Small intestine (tissue), 7 donors: ENCODE results near the gene PACSIN3. TPM values are rescaled to one million over a fixed set of nuclear protein-coding genes. Genes with fewer than 3 reads are reported as not detected.

Experiments used
- DNase-seq, 2 donors: peaks; one replicate each; pipeline versions ENCODE4 v3.0.0 to v3.0.0-alpha.2; 2013
- FAIRE-seq: peaks from 2 replicates; lab custom pipeline; 2012; peaks lifted over from hg19 to GRCh38; lab: Jason Lieb, UNC
- H3K27ac ChIP-seq, 3 donors: one replicate each; pipeline ENCODE4 v1.5.1; 2013; ENCODE audit warnings: low read length in 2 of 3, mild to moderate bottlenecking in 2 of 3, control low read depth in 1 of 3, inconsistent platforms in 1 of 3, low read depth in 1 of 3, moderate library complexity in 1 of 3
- H3K27me3 ChIP-seq, 3 donors: one replicate each; pipeline ENCODE4 v1.6.1; 2013; ENCODE audit warnings: low read length in 3 of 3, inconsistent platforms in 1 of 3; ENCODE audit not compliant: control insufficient read depth in 3 of 3, insufficient read depth in 3 of 3
- H3K36me3 ChIP-seq, 3 donors: one replicate each; pipeline ENCODE4 v1.6.1; 2013; ENCODE audit warnings: low read length in 3 of 3, inconsistent platforms in 1 of 3, low read depth in 1 of 3, mild to moderate bottlenecking in 1 of 3, moderate library complexity in 1 of 3; ENCODE audit not compliant: control insufficient read depth in 3 of 3, insufficient read depth in 2 of 3
- H3K4me1 ChIP-seq, 3 donors: one replicate each; pipeline ENCODE4 v1.6.1; 2013; ENCODE audit warnings: low read length in 2 of 3, inconsistent platforms in 1 of 3, low read depth in 1 of 3, mild to moderate bottlenecking in 1 of 3, moderate library complexity in 1 of 3; ENCODE audit not compliant: control insufficient read depth in 3 of 3, insufficient read depth in 2 of 3
- H3K4me3 ChIP-seq, 3 donors: one replicate each; pipeline ENCODE4 v1.5.1; 2013; ENCODE audit warnings: low read length in 3 of 3, control low read depth in 1 of 3, inconsistent platforms in 1 of 3, low read depth in 1 of 3, mild to moderate bottlenecking in 1 of 3, moderate library complexity in 1 of 3
- H3K9me3 ChIP-seq, 2 donors: one replicate each; pipeline ENCODE4 v1.6.1; 2013; ENCODE audit warnings: low read depth in 1 of 2, low read length in 1 of 2; ENCODE audit not compliant: control insufficient read depth in 2 of 2, insufficient read depth in 1 of 2
- WGBS, 3 donors: extraction: QIAGEN DNeasy Blood & Tissue Kit; methylation state at CpG; one replicate each; pipeline ENCODE4 v1.1.7; 2013; 5-methylcytosine and 5-hydroxymethylcytosine counted together
- polyA plus RNA-seq, 4 donors: library from polyadenylated mRNA; stranded (reverse) in 3 of 4; unstranded in 1 of 4; fragments of 200-250 nt in 3 of 4; fragments of 120-200 nt in 1 of 4; gene quantifications; one replicate each; pipeline versions ENCODE4 v1.2.1 to v1.2.3, GENCODE V29; 2013
- donor health status: healthy with polysubstance abuse.
- donor health status: control.
- donor health status: control.
- donor health status: Bipolar disorder and iron deficiency.
- donor health status: healthy.

Gene PACSIN3
- polyA plus RNA-seq, 4 donors: 2.0 to 48.3 (median 5.7) TPM

- no peak for FAIRE-seq
- no peaks in the 10 kb centered on the region for H3K9me3 ChIP-seq
- H3K27me3 ChIP-seq: no peaks in the 10 kb centered on the region
- WGBS, 3 donors: 86 to 93% (median 90%) methylated on average over 5 of the region's 5 CpGs
- peaks cover 10 to 74% (median 17%) of the 10 kb centered on the region in 3 donors for H3K36me3 ChIP-seq
- no peak for DNase-seq
- H3K4me3 ChIP-seq: no peak overlapping the region
- H3K4me1 ChIP-seq: no peaks in the 10 kb centered on the region
- no peak overlapping the region for H3K27ac ChIP-seq
These were observed 25.5 kb downstream of the PACSIN3 start for GRCh38 chr11:47160753-47161133.

- no peak overlapping the region for H3K4me3 ChIP-seq
- peaks cover 0 to 65% (median 0%) of the 10 kb centered on the region in 3 donors for H3K36me3 ChIP-seq
- H3K27ac ChIP-seq: no peak overlapping the region
- H3K27me3 ChIP-seq: no peaks in the 10 kb centered on the region
- 42 to 68% (median 43%) methylated on average over 5 of the region's 5 CpGs for WGBS, 3 donors
- peaks cover 0 to 4% (median 1%) of the 10 kb centered on the region in 3 donors for H3K4me1 ChIP-seq
- no peak for FAIRE-seq
- no peaks in the 10 kb centered on the region for H3K9me3 ChIP-seq
- DNase-seq: no peak
These were observed 28.0 kb downstream of the PACSIN3 start for GRCh38 chr11:47158242-47158641.

DNA sequence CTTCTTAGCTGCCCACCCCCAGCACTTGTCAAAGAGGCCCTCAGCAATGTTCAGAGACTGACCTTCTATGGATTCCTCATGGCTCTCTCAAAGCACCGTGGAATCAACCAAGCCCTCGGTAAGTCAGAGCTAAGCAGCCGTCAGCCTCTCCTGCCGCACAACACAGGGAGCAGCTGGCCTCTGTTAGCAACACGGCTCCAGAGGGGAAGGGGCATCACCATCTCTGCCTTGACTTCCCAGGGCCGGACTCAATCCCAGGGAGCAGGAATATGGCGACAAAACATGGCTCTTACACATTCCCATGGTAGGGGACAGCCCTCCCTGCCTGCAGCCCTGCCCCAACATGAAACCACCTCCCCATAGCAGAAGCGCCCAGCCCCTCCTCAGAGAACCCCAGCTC lies 28.4 kb downstream of the PACSIN3 start:
- DNase-seq (no peak), FAIRE-seq (no peak)
- Histone ChIP-seq H3K27ac (no peak overlapping the region), H3K27me3 (no peaks in the 10 kb centered on the region), H3K4me3 (no peak overlapping the region), H3K36me3 (peaks cover 0 to 63% (median 0%) of the 10 kb centered on the region in 3 donors), H3K4me1 (peaks cover 0 to 6% (median 2%) of the 10 kb centered on the region in 3 donors), H3K9me3 (no peaks in the 10 kb centered on the region)
- 64 to 79% (median 71%) methylated on average over 8 of the region's 8 CpGs for WGBS, 3 donors

GRCh38 chr11:47156951-47157350 lies 29.3 kb downstream of the PACSIN3 start:
- WGBS, 3 donors: 87 to 92% (median 88%) methylated on average over 20 of the region's 20 CpGs
- DNase-seq (no peak), FAIRE-seq (no peak)

GRCh38 chr11:47156333-47156732 lies 29.9 kb downstream of the PACSIN3 start:
- 88 to 93% (median 91%) methylated on average over 6 of the region's 6 CpGs for WGBS, 3 donors
- FAIRE-seq: no peak
- no peaks in the 10 kb centered on the region for H3K27me3 ChIP-seq
- no peak for DNase-seq
- no peaks in the 10 kb centered on the region for H3K9me3 ChIP-seq
- peaks cover 0 to 12% (median 2%) of the 10 kb centered on the region in 3 donors for H3K4me1 ChIP-seq
- no peak overlapping the region for H3K27ac ChIP-seq
- H3K36me3 ChIP-seq: peaks cover 0 to 52% (median 0%) of the 10 kb centered on the region in 3 donors
- H3K4me3 ChIP-seq: no peak overlapping the region

More at GRCh38 chr11:47156951-47157350, 29.3 kb downstream of the PACSIN3 start:
- no peak overlapping the region for H3K27ac ChIP-seq
- H3K9me3 ChIP-seq: no peaks in the 10 kb centered on the region
- no peaks in the 10 kb centered on the region for H3K27me3 ChIP-seq
- H3K4me3 ChIP-seq: no peak overlapping the region
- peaks cover 0 to 56% (median 0%) of the 10 kb centered on the region in 3 donors for H3K36me3 ChIP-seq
- H3K4me1 ChIP-seq: peaks cover 0 to 12% (median 2%) of the 10 kb centered on the region in 3 donors

DNA sequence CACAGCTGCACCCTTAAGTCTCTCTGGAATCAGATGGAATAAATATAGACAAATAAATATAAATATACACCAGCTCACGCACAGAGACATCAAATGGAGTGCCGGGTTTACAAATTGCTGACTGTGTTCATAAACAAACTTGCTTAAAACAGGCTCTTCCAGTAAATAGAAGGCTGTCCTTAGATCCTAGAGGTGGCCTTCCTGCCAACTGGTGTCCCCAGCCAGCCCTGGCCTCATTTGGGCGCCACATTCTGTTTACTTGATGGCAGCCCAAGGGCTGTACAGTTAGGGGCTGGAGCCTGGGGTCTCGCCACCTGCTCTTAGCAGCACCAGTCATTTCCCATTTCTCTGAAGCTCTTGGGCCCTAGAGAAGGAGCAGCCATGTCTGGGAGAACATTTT lies 30.4 kb downstream of the PACSIN3 start:
- H3K4me3 ChIP-seq: no peak overlapping the region
- no peaks in the 10 kb centered on the region for H3K27me3 ChIP-seq
- no peaks in the 10 kb centered on the region for H3K9me3 ChIP-seq
- peaks cover 0 to 12% (median 2%) of the 10 kb centered on the region in 3 donors for H3K4me1 ChIP-seq
- FAIRE-seq (no peak), DNase-seq (no peak)
- H3K27ac ChIP-seq: no peak overlapping the region
- H3K36me3 ChIP-seq: peaks cover 0 to 52% (median 0%) of the 10 kb centered on the region in 3 donors
- WGBS, 3 donors: 84 to 85% (median 85%) methylated on average over 4 of the region's 4 CpGs

- H3K27me3 ChIP-seq: no peaks in the 10 kb centered on the region
- no peak for FAIRE-seq
- peaks cover 0 to 12% (median 2%) of the 10 kb centered on the region in 3 donors for H3K4me1 ChIP-seq
- peaks cover 0 to 48% (median 0%) of the 10 kb centered on the region in 3 donors for H3K36me3 ChIP-seq
- peak overlapping the region in 1 of 3 donors; percentile 2 for H3K27ac ChIP-seq
- no peak overlapping the region for H3K4me3 ChIP-seq
- 68 to 83% (median 70%) methylated on average over 18 of the region's 18 CpGs for WGBS, 3 donors
- DNase-seq: peak in 1 of 2 donors; percentile 37
- no peaks in the 10 kb centered on the region for H3K9me3 ChIP-seq
These were observed 31.3 kb downstream of the PACSIN3 start for GRCh38 chr11:47154616-47155570.
